ENCODE results near the gene OR6S1. TPM values are rescaled to one million over a fixed set of nuclear protein-coding genes. Genes with fewer than 3 reads are reported as not detected.

Gene OR6S1
- total RNA-seq, 1 donor from 2014 or later, result not detected

DNA sequence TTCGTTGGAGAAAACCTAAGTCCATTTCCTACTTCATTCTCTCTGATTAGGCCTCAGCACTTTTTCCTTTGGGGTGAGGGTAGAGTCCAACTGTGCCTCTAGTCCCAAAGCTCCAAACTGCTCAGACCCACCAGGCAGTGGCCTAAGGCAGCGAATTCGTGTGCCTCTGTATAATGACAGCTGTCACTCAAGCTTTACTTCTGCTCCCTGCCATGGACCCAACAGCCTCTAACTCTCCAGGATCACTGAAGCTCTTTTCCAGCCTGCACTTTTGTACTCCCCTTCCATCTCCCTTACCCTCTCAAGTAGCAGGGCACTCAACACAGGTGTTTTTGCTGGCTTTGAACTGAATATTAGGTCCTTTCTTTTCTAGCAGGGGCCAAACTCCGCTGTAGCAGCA is 14.8 kb upstream of the OR6S1 start:
- ChIA-PET POLR2A (no interaction called here), CTCF (interaction anchor here (2.3 kb wide), 1 partner anchor 35 kb away, joined by 12 read pairs; no protein-coding TSS in a partner anchor)
- Mint-ChIP-seq H3K4me3 (no peak overlapping the region), H3K36me3 (ENCODE audit: low read depth) (no peaks in the 10 kb centered on the region), H3K27ac (no peak overlapping the region), H3K9me3 (no peaks in the 10 kb centered on the region), H3K27me3 (peaks cover 47% of the 10 kb centered on the region), H3K4me1 (peaks cover 14% of the 10 kb centered on the region)
- ATAC-seq (ENCODE audit: low read depth) (no peak), DNase-seq (no peak)
- intact Hi-C loops (cut with micrococcal nuclease), result no loop called here
- TF ChIP-seq, protein P1, sequence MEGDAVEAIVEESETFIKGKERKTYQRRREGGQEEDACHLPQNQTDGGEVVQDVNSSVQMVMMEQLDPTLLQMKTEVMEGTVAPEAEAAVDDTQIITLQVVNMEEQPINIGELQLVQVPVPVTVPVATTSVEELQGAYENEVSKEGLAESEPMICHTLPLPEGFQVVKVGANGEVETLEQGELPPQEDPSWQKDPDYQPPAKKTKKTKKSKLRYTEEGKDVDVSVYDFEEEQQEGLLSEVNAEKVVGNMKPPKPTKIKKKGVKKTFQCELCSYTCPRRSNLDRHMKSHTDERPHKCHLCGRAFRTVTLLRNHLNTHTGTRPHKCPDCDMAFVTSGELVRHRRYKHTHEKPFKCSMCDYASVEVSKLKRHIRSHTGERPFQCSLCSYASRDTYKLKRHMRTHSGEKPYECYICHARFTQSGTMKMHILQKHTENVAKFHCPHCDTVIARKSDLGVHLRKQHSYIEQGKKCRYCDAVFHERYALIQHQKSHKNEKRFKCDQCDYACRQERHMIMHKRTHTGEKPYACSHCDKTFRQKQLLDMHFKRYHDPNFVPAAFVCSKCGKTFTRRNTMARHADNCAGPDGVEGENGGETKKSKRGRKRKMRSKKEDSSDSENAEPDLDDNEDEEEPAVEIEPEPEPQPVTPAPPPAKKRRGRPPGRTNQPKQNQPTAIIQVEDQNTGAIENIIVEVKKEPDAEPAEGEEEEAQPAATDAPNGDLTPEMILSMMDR (IDR thresholded peaks at IDR 0.05), result no peak

GRCh38 chr14:20655851-20656250 is 14.4 kb upstream of the OR6S1 start:
- intact Hi-C loops (cut with micrococcal nuclease), result no loop called here
- ATAC-seq (ENCODE audit: low read depth) (no peak), DNase-seq (no peak)
- no peaks in the 10 kb centered on the region for H3K9me3 Mint-ChIP-seq
- peaks cover 50% of the 10 kb centered on the region for H3K27me3 Mint-ChIP-seq
- H3K27ac Mint-ChIP-seq, result no peak overlapping the region
- ChIA-PET POLR2A (no interaction called here), CTCF (interaction anchor here (2.3 kb wide), 1 partner anchor 35 kb away, joined by 12 read pairs; no protein-coding TSS in a partner anchor)
- H3K4me3 Mint-ChIP-seq, result no peak overlapping the region
- H3K4me1 Mint-ChIP-seq, result peaks cover 14% of the 10 kb centered on the region
- TF ChIP-seq, protein P1 (IDR thresholded peaks at IDR 0.05), result no peak
- no peaks in the 10 kb centered on the region for H3K36me3 Mint-ChIP-seq (ENCODE audit: low read depth)

GRCh38 chr14:20652996-20653975 is 11.8 kb upstream of the OR6S1 start:
- DNase-seq, result no peak

DNA sequence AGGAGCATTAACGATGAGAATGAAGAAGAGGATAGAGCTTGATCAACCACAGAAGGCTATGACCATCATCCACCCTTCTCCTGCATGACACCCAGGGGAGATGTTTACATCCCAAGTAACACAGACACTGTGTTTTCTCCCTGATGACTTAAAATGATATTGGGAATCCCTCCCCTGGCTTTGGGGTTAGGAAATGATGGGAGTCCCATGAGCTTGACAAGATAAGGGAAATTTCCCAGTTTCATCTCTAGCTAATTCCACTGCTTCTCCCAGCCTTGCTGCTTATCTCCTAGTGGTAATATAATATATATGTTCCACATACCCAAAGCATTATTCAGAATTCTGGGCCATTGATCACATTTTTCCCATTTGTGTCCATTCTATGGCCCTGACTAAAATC is 4.0 kb upstream of the OR6S1 start:
- POLR2A ChIA-PET, result no interaction called here

More at GRCh38 chr14:20652996-20653975, 11.8 kb upstream of the OR6S1 start:
- Mint-ChIP-seq H3K36me3 (ENCODE audit: low read depth) (no peaks in the 10 kb centered on the region), H3K27ac (no peak overlapping the region), H3K4me3 (peak overlapping the region; percentile 58), H3K4me1 (peaks cover 14% of the 10 kb centered on the region), H3K9me3 (no peaks in the 10 kb centered on the region), H3K27me3 (peaks cover 50% of the 10 kb centered on the region)
- no peak for ATAC-seq (ENCODE audit: low read depth)
- ChIA-PET CTCF (interaction anchor here (2.0 kb wide), 1 partner anchor 38 kb away, joined by 9 read pairs; no protein-coding TSS in a partner anchor), POLR2A (interaction anchor here (0.9 to 1.5 kb wide), 3 partner anchors 15 to 30 kb away, joined by 3 to 4 read pairs (median 4); no protein-coding TSS in a partner anchor)
- TF ChIP-seq, protein P1 (IDR thresholded peaks at IDR 0.05), result no peak
- intact Hi-C loops (cut with micrococcal nuclease), result loop anchor here (1.0 to 5.0 kb wide), 2 partner anchors 23 to 204 kb away; no protein-coding TSS in a partner anchor

More for the DNA sequence above, 4.0 kb upstream of the OR6S1 start:
- H3K4me1 Mint-ChIP-seq, result no peaks in the 10 kb centered on the region
- no peak for DNase-seq
- H3K4me3 Mint-ChIP-seq, result no peak overlapping the region
- TF ChIP-seq, protein P1 (IDR thresholded peaks at IDR 0.05), result no peak
- CTCF ChIA-PET, result interaction anchor here (1.1 to 1.3 kb wide), 2 partner anchors 35 to 214 kb away, joined by 4 to 5 read pairs; no protein-coding TSS in a partner anchor
- H3K27me3 Mint-ChIP-seq, result peaks cover 21% of the 10 kb centered on the region
- no peaks in the 10 kb centered on the region for H3K36me3 Mint-ChIP-seq (ENCODE audit: low read depth)
- intact Hi-C loops (cut with micrococcal nuclease), result no loop called here
- no peak for ATAC-seq (ENCODE audit: low read depth)
- no peaks in the 10 kb centered on the region for H3K9me3 Mint-ChIP-seq
- H3K27ac Mint-ChIP-seq, result no peak overlapping the region
